Panc1 (cell line): ENCODE measurements around the gene HMX1. TPM values are rescaled to one million over a fixed set of nuclear protein-coding genes. Genes with fewer than 3 reads are reported as not detected.

Experiments used
- ATAC-seq: fragments of 200-7000 bp; cut with Tn5 transposase; 2 replicates; pipeline ENCODE4 v1.9.1; 2020; ENCODE audit warnings: mild to moderate bottlenecking, moderate library complexity
- BruUV-seq: library from RNA; stranded (reverse); fragments of 400-500 nt; replicated peaks from 2 replicates; lab custom pipeline; 2021; lab: Mats Ljungman, UMichigan
- CTCF ChIA-PET: fragments of 300-600 bp; sonication (Branson Sonifier 250); formaldehyde crosslinking; loops from one replicate; lab custom pipeline; 2022; ENCODE audit warnings: antibody characterized with exemption; lab: Charles Lee
- POLR2A ChIA-PET: fragments of 300-600 bp; sonication (Branson Sonifier 250); formaldehyde crosslinking; loops from one replicate; lab custom pipeline; 2022; ENCODE audit warnings: antibody characterized with exemption; lab: Charles Lee
- DNase-seq: peaks from one replicate; pipeline ENCODE4 v3.0.0-alpha.2; 2010; ENCODE audit warnings: low read depth, low spot score
- H3K27ac ChIP-seq: 2 replicates; pipeline ENCODE4 v1.5.1; 2011; ENCODE audit warnings: mild to moderate bottlenecking, low read length, inconsistent platforms
- H3K27me3 ChIP-seq: fragments of 200-500 bp; sonication (Bioruptor generic); 2 replicates; pipeline ENCODE4 v1.6.0; 2014; ENCODE audit warnings: low read length, inconsistent platforms; ENCODE audit not compliant: control insufficient read depth, insufficient read depth
- H3K36me3 ChIP-seq: fragments of 200-500 bp; sonication (Bioruptor generic); 2 replicates; pipeline ENCODE4 v1.5.1; 2014; ENCODE audit warnings: inconsistent platforms, mild to moderate bottlenecking, low read length, moderate library complexity; ENCODE audit not compliant: control insufficient read depth, insufficient read depth
- H3K4me1 ChIP-seq: 2 replicates; pipeline ENCODE4 v1.5.1; 2011; ENCODE audit warnings: inconsistent platforms, mild to moderate bottlenecking, low read length, moderate library complexity; ENCODE audit not compliant: control insufficient read depth, insufficient read depth
- H3K4me3 ChIP-seq, 2 experiments: 2 replicates each; pipeline ENCODE4 v1.5.1; 2011 to 2012; ENCODE audit warnings: low read depth in 2 of 2, low read length in 2 of 2, mild to moderate bottlenecking in 2 of 2, inconsistent platforms in 1 of 2, moderate library complexity in 1 of 2
- H3K9me3 ChIP-seq: fragments of 200-500 bp; sonication (Bioruptor generic); 2 replicates; pipeline ENCODE4 v1.5.1; 2014; ENCODE audit warnings: low read depth, mild to moderate bottlenecking, inconsistent platforms, low read length, moderate library complexity; ENCODE audit not compliant: control insufficient read depth, insufficient read depth
- CTCF ChIP-seq: fragments of 450-650 bp; IDR thresholded peaks from 2 replicates; pipeline ENCODE4 v1.5.1; 2017; ENCODE audit warnings: mild to moderate bottlenecking
- POLR2AphosphoS5 ChIP-seq: IDR thresholded peaks from 2 replicates; pipeline ENCODE4 v1.6.1; 2012; ENCODE audit warnings: mild to moderate bottlenecking, low read depth, low read length, moderate library complexity
- REST ChIP-seq, 2 experiments: IDR thresholded peaks; 2 replicates each; pipeline ENCODE4 v1.6.1; 2011 to 2012; ENCODE audit warnings: low read depth in 2 of 2, control low read depth in 1 of 2, low read length in 1 of 2, mild to moderate bottlenecking in 1 of 2, moderate library complexity in 1 of 2; ENCODE audit not compliant: insufficient read depth in 1 of 2
- SIN3A ChIP-seq: IDR thresholded peaks from 2 replicates; pipeline ENCODE4 v1.6.1; 2012; ENCODE audit warnings: low read depth, mild to moderate bottlenecking, low read length, moderate library complexity, borderline replicate concordance; ENCODE audit not compliant: insufficient read depth
- TCF7L2 ChIP-seq: IDR thresholded peaks from 2 replicates; pipeline ENCODE4 v1.6.1; 2011; ENCODE audit warnings: mild to moderate bottlenecking, low read depth, low read length, inconsistent platforms
- in situ Hi-C: cut with HindIII; loops from 2 replicates; pipeline ENCODE4 v1.10.0; 2016; ENCODE audit warnings: low sequenced_read_pairs, low pct_unique_long_range_greater_than_20kb
- intact Hi-C: fragments of 100-400 bp; cut with micrococcal nuclease; formaldehyde crosslinking; loops from one replicate; pipeline ENCODE4 v1.10.0; 2022; ENCODE audit not compliant: unreplicated experiment
- total RNA-seq: library from RNA; stranded (reverse); gene quantifications from one replicate; pipeline ENCODE4 v1.2.1, GENCODE V29; 2021; ENCODE audit not compliant: unreplicated experiment

The HMX1 gene
- total RNA-seq, 1 experiment from 2014 or later, result not detected

GRCh38 chr4:8832113-8832915 lies 39.3 kb downstream of the HMX1 start:
- Histone ChIP-seq H3K4me1 (no peaks in the 10 kb centered on the region), H3K36me3 (no peaks in the 10 kb centered on the region), H3K27me3 (no peaks in the 10 kb centered on the region), H3K4me3 (no peak overlapping the region), H3K9me3 (no peaks in the 10 kb centered on the region), H3K27ac (no peak overlapping the region)
- in situ Hi-C loops (no loop called here), intact Hi-C loops (no loop called here)
- ChIA-PET CTCF (no interaction called here), POLR2A (no interaction called here)
- no TSS peak for BruUV-seq
- no peak for TF ChIP-seq SIN3A
- TF ChIP-seq POLR2AphosphoS5, result no peak
- no peak for TF ChIP-seq CTCF
- TF ChIP-seq TCF7L2, result no peak
- TF ChIP-seq REST (IDR thresholded peaks at IDR 0.05; ENCODE audit: insufficient read depth in 1 of 2, low read depth in 2 of 2, low read length in 1 of 2), result no peak
- ATAC-seq (no peak), DNase-seq (no peak)

- DNase-seq (no peak), ATAC-seq (no peak)
- no peak for TF ChIP-seq TCF7L2
- no peak for TF ChIP-seq REST (IDR thresholded peaks at IDR 0.05; ENCODE audit: insufficient read depth in 1 of 2, low read depth in 2 of 2, low read length in 1 of 2)
- no peak for TF ChIP-seq POLR2AphosphoS5
- no peak for TF ChIP-seq CTCF
- TF ChIP-seq SIN3A, result no peak
- in situ Hi-C loops (no loop called here), intact Hi-C loops (no loop called here)
- no peak overlapping the region for H3K27ac ChIP-seq
- H3K9me3 ChIP-seq, result no peaks in the 10 kb centered on the region
- H3K36me3 ChIP-seq, result no peaks in the 10 kb centered on the region
- BruUV-seq, result no TSS peak
- POLR2A ChIA-PET, result no interaction called here
- CTCF ChIA-PET, result no interaction called here
- H3K4me3 ChIP-seq, result no peak overlapping the region
- no peaks in the 10 kb centered on the region; the same call in 1 of the 2 replicates for H3K27me3 ChIP-seq
- no peaks in the 10 kb centered on the region for H3K4me1 ChIP-seq
These were observed 40.2 kb downstream of the HMX1 start for GRCh38 chr4:8831221-8832112.
